GM18907 (cell line): Measurements from ENCODE around the gene RFNG.

ENCODE experiments used
- ATAC-seq: cut with Tn5 transposase; IDR thresholded peaks from one replicate; pipeline ENCODE4 v1.9.1; 2021; ENCODE audit warnings: mild to moderate bottlenecking, moderate library complexity; ENCODE audit not compliant: unreplicated experiment

RFNG gene

DNA sequence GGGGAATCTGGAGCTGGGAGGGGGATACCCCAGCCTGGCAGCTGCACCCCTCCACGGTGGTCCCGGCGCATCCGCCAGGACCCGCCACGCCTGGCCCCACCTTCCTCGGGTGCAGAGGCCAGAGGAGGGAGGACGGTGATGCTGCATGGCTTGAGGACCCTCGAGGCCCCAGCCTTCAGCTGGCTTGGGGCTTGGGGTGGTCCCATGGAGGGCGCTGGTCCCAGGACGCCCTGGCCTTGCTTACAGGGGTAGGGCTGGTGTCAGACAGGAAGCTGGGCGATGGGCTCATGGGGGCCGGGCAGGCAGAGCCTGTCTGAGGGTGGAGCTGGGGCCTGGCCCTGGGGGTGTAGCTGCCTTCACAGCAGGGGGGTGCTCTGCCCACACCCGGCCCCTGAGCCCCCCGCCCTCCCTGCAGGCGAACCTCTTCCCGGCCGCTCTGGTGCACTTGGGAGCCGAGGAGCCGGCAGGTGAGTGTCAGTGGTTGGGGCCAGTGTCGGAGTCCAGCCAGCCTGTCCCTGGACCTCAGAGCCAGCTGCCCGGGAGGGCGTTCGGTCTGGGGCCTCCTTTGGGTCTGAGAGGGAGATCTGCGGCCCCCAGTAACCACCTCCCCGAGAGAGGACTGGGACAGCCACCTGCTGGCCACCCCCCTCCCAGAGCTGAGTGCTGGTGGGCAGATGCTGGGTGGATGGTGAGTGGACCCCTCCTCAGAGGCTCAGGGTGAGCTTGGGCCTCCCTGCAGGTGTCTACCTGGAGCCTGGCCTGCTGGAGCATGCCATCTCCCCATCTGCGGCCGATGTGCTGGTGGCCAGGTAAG, 35.3 kb downstream of the RFNG start:
- ATAC-seq, result no peak

DNA sequence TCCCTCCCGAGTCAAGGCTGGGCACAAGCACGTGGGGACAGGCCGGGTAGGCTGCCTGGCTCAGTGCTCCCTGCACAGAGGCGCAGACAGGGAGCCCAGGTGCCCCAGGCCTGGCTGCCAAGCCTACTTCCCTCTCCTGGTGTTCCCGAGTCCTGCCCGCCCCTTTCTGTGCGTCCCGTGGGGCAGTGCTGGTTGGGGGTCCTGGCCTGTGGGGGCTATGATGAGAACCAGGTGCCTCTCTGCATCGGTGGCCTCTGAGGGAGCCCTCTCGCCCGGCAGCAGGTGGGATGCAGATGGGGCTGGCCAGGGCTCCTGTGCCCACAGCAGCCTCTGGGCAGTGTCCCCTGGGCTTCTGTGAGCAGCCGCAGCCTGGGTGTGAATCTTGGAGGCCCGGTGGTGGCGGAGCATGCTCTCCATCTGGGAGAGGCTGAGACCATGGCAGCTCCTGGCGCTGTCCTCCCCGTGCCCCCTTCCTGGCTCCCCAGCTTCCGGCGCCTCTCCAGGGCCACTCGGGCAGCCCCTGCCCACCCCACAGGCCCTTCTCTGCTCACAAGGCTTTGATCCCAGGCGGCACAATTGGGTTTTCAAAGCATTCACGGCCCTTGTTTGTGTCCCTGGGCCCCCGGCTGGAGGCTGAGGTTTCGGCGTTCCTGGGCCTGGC, 36.2 kb downstream of the RFNG start:
- no peak for ATAC-seq

DNA sequence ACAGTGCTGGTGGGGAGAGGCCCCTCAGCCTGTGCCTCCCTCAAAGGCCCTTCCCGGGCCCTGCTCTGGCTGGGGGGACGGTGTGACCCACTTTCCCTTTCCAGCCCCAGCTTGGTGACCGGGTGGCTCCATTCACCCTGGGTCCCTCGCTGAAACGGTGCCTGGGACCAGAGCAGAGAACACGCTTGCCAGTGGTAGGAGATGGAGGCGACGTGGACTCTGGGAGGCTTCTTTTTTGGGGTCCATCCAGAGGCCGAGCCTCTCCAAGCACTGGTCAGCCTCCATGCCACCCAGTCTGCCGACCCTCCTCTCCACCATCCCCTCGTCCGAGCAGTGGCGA, 36.7 kb downstream of the RFNG start:
- ATAC-seq, result no peak

DNA sequence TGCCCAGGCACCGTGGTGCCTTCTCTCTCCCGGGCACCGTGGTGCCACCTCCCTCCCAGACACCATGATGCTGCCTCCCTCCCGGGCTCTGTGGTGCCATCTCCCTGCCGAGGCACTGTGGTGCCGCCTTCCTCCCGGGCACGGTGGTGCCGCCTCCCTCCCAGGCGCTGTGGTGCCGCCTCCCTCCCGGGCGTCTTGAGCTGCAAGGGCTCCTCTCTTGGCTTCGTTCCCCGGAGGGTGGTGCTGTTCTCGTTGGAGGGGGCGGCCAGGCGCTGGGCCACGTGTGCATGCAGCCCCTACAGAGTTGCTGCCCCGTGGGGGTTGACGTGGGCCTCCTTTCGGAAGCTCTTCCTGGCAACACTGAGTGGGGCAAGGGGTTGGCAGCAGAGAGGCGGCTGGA, 37.2 kb downstream of the RFNG start:
- ATAC-seq, result no peak

DNA sequence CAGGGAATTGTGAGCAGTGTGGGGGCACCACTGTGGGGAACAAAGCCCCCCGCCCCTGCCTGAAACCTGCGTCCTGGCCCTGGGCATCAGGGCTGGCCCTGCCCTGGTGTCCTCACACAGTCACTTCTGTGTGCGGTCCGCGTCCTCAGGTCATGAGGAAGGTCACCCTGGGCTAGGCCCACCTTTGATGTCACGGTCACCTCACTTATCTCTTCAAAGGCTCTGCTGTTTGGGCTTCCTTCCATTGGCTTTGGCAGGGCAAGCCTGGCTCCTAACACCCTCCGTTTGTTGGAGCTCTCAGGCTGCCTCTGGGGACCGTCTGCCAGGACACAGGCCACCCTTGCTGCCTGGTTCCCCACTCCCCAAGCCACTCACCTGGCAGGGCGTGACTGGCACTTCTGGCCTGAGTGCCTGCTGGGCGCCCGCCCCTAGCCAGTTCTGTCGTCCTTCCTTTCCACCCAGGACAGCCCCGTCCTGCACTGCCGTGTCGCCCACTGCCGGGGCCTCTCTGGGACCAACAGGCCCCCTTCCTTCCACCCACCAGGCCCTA, 37.8 kb downstream of the RFNG start:
- no peak for ATAC-seq

DNA sequence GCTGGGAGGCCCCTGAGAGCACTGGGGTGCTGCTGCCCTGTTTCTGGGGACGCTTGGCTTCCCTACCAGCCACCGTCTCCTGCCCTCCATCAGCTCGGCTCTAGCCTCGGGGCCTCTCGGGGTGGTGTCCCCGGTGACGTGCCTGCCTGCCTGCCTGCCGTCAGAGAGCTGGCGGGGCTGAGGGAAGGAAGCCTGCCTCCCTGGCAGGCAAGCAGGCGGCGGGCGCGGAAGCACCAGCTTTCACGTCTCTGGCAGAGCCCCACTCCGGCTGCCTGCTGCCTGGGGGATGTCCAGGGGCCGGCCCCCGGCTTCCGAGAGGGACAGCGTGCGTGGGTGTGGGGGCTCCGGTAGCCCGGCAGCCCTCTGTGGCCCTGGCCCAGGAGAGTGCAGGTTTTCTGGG, 38.3 kb downstream of the RFNG start:
- no peak for ATAC-seq

DNA sequence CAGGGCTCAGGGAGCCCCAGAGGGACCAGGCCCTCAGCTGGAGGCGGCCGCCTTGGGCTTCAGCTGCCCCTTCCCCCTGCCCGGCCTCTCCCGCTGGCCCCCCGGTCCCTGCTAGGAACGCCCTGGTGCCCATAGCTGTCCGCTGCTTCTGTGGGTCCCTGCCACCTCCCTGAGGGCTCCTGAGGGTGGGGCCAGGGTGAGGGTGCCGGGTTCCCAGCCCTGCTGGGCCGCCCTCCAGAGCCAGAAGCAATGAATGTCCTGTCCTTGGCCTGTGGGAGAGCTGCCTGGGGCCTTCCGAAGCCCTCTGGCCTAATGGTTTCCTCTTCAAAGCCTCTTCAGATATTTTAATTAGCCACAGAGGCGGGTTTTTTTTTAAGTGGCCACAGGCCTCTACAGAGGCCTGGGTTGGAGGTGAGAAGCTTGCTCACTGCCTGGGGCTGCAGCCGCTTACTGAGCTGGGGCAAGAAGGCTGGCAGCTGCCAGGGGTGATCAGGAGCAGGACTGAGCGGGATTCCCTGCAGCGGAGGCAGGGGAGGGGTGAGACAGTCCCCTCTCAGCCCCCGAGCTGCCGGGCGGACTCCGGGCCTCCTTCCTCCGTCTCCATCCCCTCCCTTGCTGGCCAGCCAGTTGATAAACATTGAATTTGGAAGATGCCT, 38.8 kb downstream of the RFNG start:
- ATAC-seq, result no peak

DNA sequence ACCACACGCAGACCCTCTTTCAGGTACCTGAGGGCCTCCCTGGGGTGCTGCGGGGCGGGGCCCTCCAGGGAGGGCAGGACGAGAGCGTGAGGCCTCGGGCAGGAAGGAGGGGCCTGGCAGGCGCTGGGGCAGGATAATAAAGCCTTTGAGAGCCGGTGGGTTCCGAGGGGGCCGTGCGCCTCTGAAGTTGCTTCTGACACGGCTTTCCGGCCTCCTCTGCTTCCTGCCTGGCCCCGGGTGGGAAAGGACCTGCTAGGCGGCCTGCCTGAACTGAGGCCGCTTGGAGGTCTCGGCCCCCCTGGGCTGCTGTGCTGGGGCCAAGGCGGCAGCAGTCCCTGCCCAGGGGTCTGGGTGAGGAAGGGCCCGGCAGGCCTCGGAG, 39.4 kb downstream of the RFNG start:
- ATAC-seq, result no peak

DNA sequence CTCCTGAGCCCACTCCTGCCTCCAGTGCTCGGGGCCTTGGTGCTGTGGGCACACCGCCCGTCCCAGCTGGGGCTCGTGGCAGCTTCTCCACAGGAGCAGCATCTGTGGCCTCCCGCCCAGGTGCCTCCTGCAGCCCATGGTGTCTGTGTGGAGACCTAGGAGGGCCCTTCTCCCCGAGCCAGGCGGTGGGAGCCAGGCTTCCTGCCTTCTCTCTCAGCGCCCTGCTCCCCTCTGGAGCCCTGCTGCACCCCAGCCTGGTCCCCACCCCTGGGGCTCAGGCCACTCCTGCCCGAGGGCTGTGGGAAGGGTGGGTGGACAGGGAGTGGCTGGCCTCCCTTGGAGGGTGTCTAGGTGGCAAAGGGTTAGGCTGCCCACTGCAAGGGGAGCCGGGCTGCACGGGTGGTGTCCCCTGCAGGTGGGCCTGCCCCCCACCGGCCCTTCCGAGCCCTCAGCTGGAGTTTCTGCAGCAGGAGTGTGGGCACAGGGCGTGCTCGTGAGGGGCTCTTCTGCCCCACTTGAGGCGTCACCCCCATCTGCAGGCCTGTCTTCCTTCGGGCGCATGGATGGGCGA, 39.9 kb downstream of the RFNG start:
- ATAC-seq, result no peak

DNA sequence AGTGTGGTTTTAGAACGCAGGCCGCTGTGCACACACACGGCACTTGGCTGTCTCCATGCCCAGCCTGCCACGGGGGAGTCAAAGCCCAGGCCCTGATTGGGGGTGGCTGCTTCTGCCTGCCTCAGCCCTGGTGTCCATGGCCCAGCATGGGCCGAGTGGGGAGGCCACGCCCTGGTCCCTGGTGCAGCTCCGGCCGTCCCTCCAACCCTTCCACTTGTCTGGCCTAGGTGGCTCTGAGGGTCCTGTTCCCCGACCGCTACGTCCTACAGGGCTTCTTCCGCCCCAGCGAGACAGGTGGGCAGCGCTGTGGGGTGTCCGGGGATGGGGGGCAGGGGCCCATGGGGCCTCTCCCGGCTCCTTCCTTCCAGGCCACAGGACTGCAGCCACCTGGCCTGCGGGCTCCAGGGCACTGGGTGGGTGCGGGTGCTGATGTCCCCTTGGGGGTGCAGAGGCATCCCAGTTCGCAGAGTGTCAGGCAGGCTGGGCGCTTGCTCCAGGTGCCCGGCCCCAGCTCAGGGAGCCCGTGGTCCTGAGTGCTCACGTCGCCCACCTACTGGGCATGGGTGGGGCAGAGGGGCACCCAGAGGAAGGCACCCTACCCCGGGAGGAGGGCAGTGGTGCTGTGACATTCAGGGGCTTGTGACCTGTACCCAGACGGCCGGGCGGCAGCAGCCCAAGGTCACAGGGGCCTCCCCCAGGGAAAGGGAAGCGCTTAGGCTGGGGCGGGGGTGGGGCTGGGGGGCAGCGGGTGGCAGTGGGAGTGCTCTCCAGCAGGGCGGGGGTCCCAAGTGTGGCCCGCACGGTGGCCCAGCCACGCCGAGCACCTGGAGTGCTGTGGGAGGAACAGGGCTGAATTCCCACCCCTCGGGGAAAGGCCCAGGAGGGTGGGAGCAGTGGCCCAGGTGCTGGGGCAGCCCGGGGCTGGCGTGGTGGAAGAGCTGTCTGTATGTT, 40.8 kb downstream of the RFNG start:
- no peak for ATAC-seq

DNA sequence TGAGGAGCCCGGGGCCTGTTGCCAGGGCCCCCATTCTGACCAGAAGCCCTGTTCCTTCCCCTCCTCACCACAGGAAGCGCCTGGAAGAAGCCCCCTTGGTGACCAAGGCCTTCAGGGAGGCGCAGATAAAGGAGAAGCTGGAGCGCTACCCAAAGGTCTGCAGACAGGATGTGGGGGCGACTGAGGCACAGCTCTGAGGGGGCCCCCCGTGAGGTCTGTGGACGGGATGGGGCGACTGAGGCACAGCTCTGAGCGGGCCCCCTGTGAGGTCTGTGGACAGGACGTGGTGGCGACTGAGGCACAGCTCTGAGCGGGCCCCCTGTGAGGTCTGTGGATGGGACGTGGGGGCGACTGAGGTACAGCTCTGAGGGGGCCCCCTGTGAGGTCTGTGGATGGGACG, 42.2 kb downstream of the RFNG start:
- no peak for ATAC-seq

DNA sequence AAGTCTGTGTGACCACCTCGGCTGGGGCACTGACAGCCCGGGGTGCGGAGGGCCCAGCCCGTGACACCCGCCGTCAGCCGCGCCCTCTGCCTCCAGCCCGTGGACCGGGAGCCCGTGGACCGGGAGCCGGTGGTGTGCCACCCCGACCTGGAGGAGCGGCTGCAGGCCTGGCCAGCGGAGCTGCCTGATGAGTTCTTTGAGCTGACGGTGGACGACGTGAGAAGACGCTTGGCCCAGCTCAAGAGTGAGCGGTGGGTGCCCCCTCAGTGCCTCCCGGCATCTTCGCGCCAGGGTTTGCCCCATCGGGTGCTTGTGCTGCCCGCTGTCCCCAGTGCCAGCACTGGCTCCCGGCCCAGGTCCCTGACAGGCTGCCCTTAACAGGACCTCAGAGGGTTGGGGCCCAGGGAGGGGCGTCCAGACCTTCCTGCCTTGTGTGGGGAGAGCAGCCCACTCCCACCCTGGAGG, 42.6 kb downstream of the RFNG start:
- no peak for ATAC-seq

DNA sequence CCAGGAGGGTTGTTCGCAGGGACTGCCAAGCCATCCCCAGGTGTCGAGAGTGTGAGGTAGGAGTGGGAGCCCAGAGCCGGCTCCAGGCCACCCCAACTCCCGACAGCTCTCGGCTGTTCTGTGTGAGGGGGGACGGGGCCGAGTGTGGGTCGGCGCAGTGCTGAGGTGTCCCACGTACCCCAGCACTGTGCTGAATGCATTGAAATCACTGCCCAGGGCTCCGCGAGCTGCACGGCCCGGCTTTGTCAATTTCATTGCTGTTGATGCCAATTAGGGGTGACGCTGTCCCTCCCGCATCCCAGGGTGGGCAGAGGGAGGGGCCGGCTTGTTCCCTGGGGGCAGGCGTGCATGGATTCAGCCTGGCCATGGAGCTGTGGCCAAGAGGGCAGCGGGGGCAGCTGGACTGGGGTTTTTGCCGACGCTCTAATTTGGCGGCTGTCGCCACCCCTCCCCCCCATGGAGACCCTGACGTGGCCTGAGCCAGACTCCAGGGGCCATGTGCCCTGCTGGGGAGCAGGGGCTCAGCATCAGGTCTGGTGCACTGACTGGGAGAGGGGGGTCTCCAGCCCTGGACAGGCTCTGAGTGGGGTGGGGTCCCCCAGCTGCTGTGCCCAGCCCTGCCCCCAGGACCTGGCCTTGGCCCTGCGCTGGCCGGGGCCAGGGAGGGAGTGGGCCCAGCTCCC, 43.2 kb downstream of the RFNG start:
- no peak for ATAC-seq

DNA sequence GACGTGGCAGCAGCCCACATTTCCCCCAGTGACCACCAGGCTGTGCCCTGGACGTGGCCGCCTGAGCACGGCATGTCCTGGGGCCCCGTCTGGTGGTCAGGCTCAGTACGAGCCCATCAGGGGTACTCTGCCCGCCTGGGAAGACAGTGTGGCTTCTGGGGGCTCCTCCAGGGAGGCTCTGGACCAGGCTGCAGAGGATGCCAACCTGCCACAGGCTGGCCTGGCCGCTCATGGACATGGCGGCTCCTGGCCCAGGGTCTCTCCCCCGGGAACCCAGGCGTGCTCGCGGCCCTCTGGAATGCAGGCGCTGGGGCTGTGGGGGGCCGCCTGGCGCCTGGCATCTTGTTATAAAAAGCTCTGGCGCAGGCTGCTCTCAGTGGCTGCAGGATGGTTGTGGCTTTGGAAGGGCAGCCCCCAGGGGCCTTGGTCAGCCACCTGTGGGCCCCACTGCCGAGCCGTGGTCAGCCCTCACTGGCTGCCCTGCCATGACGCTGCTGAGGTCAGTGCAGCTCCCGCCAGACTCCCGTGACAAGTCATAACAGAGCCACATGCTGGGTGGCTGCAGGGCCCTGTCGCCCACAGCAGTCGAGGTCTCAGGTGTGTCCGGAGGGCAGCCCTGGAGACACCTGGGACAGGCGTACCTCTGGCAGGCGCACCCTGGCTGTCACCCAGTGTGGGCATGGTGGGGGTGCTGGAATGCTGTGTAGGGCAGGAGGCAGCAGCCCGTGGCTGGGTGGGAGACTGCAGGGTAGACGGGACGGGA, 43.9 kb downstream of the RFNG start:
- no peak for ATAC-seq

DNA sequence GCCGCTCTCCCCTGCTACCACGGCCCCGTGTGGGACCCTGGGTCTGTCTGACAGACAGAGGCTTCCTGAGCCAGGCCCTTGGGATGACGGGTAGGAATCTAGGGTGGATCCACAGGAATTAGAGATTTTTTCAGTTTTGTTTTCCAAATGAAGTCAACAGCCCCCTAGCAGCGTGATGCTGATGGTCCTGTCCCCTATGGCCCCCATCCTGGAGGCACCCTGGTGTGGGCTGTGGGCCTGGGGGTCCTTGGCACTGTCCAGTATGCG, 44.5 kb downstream of the RFNG start:
- ATAC-seq, result no peak

DNA sequence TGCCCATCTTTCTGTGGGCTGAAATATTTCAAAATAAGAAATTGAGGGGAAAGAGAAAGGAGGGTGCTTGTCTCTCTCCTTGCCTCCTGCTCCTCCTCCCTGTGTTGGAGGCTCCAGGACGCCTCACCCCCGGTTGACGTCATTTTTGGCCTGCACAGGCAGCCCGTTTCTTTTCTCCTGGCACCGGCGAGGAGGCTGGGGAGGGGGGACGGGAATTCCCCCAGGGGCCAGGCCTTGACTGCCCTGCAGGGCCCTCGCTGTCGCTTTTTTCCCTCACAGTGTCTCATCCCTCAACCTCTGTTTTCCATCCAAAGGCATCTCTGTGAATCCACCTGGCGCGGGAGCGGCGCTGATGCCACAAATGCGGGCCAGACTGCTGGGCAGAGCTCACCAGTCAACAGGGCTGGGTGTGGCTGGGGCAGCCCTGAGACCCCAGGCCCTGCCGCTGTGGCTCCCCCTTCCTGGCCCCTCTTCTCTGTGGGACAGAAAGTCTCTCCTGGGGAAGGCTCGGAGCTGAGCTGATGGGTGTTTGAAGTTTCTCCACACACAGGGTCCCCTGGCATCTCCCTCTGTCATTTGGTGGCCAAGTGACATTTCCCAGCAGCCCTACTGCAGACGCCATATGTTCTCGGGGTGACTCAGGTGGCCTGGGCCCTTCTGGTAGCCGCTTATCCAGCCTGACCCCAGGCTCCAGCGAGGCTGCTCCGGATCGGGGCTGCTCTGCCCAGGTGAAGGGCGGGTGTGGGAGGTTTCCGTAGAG, 45.0 kb downstream of the RFNG start:
- ATAC-seq, result no peak

DNA sequence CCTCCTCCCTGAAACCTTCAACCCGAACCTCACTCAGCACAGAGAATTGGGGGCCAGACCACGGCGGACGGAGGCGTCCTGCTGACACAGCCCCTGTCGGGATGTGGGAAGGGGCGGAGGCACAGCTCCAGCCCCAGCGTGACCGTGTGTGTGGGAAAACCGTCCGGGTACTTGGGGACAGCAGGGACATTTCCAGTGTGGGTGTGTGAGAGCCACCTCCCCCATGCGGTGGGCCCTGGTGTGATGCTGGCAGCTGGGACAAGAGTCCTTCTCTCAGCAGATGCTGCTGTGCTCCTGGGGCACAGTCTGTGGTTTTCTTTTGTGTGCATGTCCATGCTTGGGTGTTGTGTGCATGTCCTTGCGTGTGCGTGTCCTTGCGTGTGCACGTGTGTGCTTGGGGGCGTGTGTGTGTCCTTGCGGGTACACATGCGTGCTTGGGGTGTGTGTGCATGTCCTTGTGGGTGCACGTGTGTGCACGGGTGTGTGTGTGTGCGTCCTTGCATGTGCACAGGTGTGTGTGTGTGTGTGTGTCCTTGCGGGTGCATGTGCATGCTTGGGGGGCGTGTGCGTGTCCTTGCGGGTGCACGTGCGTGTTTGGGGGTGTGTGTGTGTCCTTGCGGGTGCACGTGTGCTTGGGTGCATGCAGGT, 45.8 kb downstream of the RFNG start:
- ATAC-seq, result no peak
